Large intestine (tissue), 3 donors: ENCODE measurements around the gene BBOX1. TPM values are rescaled to one million over a fixed set of nuclear protein-coding genes. Genes with fewer than 3 reads are reported as not detected.

ENCODE experiments used
- DNase-seq, 2 donors: peaks; one replicate each; pipeline versions ENCODE4 v3.0.0 to v3.0.0-alpha.2; 2013
- H3K27ac ChIP-seq: one replicate; pipeline ENCODE4 v1.5.1; 2013; ENCODE audit warnings: low read length
- H3K27me3 ChIP-seq: 2 replicates; pipeline ENCODE4 v1.6.1; 2013; ENCODE audit warnings: low read length; ENCODE audit not compliant: control insufficient read depth, insufficient read depth
- H3K36me3 ChIP-seq: 2 replicates; pipeline ENCODE4 v1.6.1; 2013; ENCODE audit warnings: low read length; ENCODE audit not compliant: control insufficient read depth, insufficient read depth
- H3K4me1 ChIP-seq: one replicate; pipeline ENCODE4 v1.6.1; 2013; ENCODE audit warnings: low read length; ENCODE audit not compliant: control insufficient read depth, insufficient read depth
- H3K4me3 ChIP-seq: one replicate; pipeline ENCODE4 v1.5.1; 2013; ENCODE audit warnings: low read length
- H3K9me3 ChIP-seq: one replicate; pipeline ENCODE4 v1.6.1; 2013; ENCODE audit warnings: mild to moderate bottlenecking, low read depth, low read length, moderate library complexity; ENCODE audit not compliant: control insufficient read depth
- WGBS: methylation state at CpG from one replicate; pipeline ENCODE4 v1.1.5; 2013; ENCODE audit warnings: low lambda C conversion rate; ENCODE audit not compliant: insufficient coverage; 5-methylcytosine and 5-hydroxymethylcytosine counted together
- polyA plus RNA-seq: library from polyadenylated mRNA; unstranded; fragments of 120-200 nt; gene quantifications from one replicate; pipeline ENCODE4 v1.2.1, GENCODE V29; 2013

Gene BBOX1
- polyA plus RNA-seq, 1 donor, result 0.96 TPM

- Histone ChIP-seq H3K27ac (no peak overlapping the region), H3K9me3 (no peaks in the 10 kb centered on the region), H3K4me1 (no peaks in the 10 kb centered on the region), H3K4me3 (no peak overlapping the region), H3K27me3 (no peaks in the 10 kb centered on the region), H3K36me3 (no peaks in the 10 kb centered on the region)
- WGBS, result no CpG with 5 or more reads among the region's 2 CpGs
- no peak for DNase-seq
Observed at GRCh38 chr11:27150098-27150497, 109.5 kb downstream of the BBOX1 start.

GRCh38 chr11:27153136-27153535 lies 112.5 kb downstream of the BBOX1 start:
- no CpG with 5 or more reads among the region's 1 CpG for WGBS
- no peak for DNase-seq

DNA sequence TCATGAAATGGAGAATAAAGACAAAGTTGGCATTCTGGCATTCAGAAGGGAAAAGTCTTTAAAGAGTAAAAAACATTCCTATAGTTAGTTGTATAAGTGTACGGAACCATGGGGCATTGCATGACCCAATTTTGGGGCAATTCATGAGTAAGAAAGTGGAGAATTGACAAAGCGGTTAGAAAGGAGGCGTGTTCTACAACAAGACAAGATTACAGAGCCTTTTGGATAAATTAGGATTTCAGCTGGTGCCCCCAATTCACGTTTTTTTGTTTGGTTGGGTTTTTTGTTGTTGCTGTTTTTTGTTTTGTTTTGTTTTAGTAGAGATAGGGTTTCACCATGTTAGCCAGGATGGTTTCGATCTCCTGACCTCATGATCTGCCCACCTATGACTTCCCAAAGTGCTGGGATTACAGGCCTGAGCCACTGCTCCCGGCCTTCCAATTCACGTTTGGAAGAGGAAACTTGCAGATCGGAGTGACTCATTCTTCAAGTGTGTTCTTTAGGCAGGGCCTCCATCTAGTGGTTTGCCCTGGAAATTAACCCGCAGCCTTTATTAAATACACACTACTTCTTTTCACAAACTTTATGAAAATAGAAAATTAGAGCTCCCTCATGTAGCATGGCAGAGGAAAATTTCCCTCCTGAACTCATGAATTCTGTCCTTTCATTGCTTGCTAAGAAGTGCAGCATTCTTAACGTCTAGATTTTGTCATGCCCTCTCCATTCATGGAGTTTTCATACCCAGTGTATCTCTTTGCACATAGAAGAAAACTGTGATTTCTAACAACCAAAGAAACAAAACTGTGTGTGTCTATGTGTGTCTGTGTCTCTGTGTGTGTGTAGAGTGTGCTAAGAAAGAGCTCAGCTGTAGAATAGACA lies 118.1 kb downstream of the BBOX1 start:
- Histone ChIP-seq H3K27ac (no peak overlapping the region), H3K27me3 (no peaks in the 10 kb centered on the region), H3K4me3 (no peak overlapping the region), H3K4me1 (no peaks in the 10 kb centered on the region), H3K36me3 (no peaks in the 10 kb centered on the region), H3K9me3 (no peaks in the 10 kb centered on the region)
- peak; percentile 32 to 54 for DNase-seq
- 80% methylated on average over 3 of the region's 10 CpGs for WGBS

More at GRCh38 chr11:27153136-27153535, 112.5 kb downstream of the BBOX1 start:
- Histone ChIP-seq H3K36me3 (no peaks in the 10 kb centered on the region), H3K4me1 (no peaks in the 10 kb centered on the region), H3K27ac (no peak overlapping the region), H3K27me3 (no peaks in the 10 kb centered on the region), H3K9me3 (no peaks in the 10 kb centered on the region), H3K4me3 (no peak overlapping the region)

DNA sequence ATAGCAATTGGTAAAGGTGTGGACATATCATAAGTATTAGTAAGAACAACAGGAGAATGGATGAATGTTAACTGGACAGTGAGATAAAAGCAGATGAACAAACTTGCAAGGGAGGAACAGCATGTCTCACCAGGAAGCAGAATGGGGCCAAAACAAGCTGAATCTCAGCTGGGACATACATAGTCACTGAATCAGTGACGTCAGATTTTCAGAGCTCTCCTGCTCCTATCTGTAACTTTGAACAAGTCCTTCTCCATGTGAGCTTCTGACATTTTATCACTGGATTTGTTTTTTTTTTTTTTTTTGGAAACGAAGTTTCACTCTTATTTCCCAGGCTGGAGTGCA lies 118.7 kb downstream of the BBOX1 start:
- DNase-seq, result no peak
- 58% methylated on average over 2 of the region's 2 CpGs for WGBS
- Histone ChIP-seq H3K27ac (no peak overlapping the region), H3K4me3 (no peak overlapping the region), H3K9me3 (no peaks in the 10 kb centered on the region), H3K27me3 (no peaks in the 10 kb centered on the region), H3K36me3 (no peaks in the 10 kb centered on the region), H3K4me1 (no peaks in the 10 kb centered on the region)

- Histone ChIP-seq H3K36me3 (no peaks in the 10 kb centered on the region), H3K27ac (no peak overlapping the region), H3K27me3 (no peaks in the 10 kb centered on the region), H3K9me3 (no peaks in the 10 kb centered on the region), H3K4me3 (no peak overlapping the region), H3K4me1 (no peaks in the 10 kb centered on the region)
- no CpG with 5 or more reads among the region's 2 CpGs for WGBS
- DNase-seq, result no peak
Observed at GRCh38 chr11:27161071-27161470, 120.5 kb downstream of the BBOX1 start.

DNA sequence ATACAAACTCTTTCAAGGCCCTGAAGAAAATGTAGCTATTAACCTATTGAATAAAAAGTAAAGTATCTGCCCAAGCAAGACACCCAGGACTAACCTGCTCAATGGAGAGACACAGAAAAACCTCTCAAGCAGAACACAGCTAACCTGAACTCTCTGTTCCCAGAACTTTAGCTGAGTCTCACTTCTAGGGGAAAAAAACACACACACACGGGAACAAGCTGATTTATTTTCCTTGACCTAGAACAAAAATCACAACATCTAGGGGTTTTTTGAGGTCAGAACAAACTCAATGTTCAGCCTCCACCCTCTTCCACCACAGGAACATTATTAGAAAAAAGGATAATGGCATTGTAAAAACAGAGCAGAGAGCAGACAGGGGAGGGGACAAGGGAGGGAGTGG lies 121.6 kb downstream of the BBOX1 start:
- Histone ChIP-seq H3K36me3 (no peaks in the 10 kb centered on the region), H3K4me3 (no peak overlapping the region), H3K4me1 (no peaks in the 10 kb centered on the region), H3K27me3 (no peaks in the 10 kb centered on the region), H3K27ac (no peak overlapping the region), H3K9me3 (no peaks in the 10 kb centered on the region)
- no peak for DNase-seq
- WGBS, result no CpG with 5 or more reads among the region's 1 CpG

GRCh38 chr11:27166130-27166529 lies 125.5 kb downstream of the BBOX1 start:
- H3K36me3 ChIP-seq, result no peaks in the 10 kb centered on the region
- H3K4me1 ChIP-seq, result no peaks in the 10 kb centered on the region
- no peak overlapping the region for H3K4me3 ChIP-seq
- 38% methylated on average over 1 of the region's 2 CpGs for WGBS
- H3K27ac ChIP-seq, result no peak overlapping the region
- no peaks in the 10 kb centered on the region for H3K9me3 ChIP-seq
- DNase-seq, result no peak
- no peaks in the 10 kb centered on the region for H3K27me3 ChIP-seq

GRCh38 chr11:27171376-27171958 lies 130.9 kb downstream of the BBOX1 start:
- no CpG with 5 or more reads among the region's 4 CpGs for WGBS
- no peaks in the 10 kb centered on the region for H3K27me3 ChIP-seq
- no peaks in the 10 kb centered on the region for H3K36me3 ChIP-seq
- H3K9me3 ChIP-seq, result no peaks in the 10 kb centered on the region
- no peak overlapping the region for H3K27ac ChIP-seq
- no peak overlapping the region for H3K4me3 ChIP-seq
- no peaks in the 10 kb centered on the region for H3K4me1 ChIP-seq
- DNase-seq, result no peak

- Histone ChIP-seq H3K27ac (no peak overlapping the region), H3K27me3 (no peaks in the 10 kb centered on the region)
Observed at GRCh38 chr11:27173545-27173944, 132.9 kb downstream of the BBOX1 start.

DNA sequence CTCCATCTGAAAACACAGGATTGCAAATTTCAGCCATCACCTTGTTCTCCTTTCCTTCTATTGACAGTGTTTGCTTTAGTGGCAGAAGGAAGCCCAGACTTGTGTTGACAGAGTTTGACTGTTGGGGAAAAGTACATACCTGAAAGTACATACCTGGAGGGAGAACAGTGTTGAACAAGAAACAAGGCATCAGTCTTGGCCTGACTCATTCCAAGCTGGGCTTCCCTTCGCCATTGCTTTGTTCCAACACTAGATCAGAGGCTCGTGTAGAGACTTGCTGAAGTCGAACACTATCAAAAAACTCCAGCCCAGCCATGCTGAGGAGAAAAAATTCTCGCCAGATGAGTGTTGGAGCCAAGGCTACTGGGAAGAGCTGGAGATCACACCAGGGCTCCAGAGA lies 133.4 kb downstream of the BBOX1 start:
- H3K27me3 ChIP-seq, result no peaks in the 10 kb centered on the region
- no peak for DNase-seq
- no peaks in the 10 kb centered on the region for H3K36me3 ChIP-seq
- H3K27ac ChIP-seq, result no peak overlapping the region
- WGBS, result no CpG with 5 or more reads among the region's 4 CpGs
- no peaks in the 10 kb centered on the region for H3K9me3 ChIP-seq
- H3K4me3 ChIP-seq, result no peak overlapping the region
- no peaks in the 10 kb centered on the region for H3K4me1 ChIP-seq

More at GRCh38 chr11:27173545-27173944, 132.9 kb downstream of the BBOX1 start:
- Histone ChIP-seq H3K9me3 (no peaks in the 10 kb centered on the region), H3K36me3 (no peaks in the 10 kb centered on the region), H3K4me3 (no peak overlapping the region), H3K4me1 (no peaks in the 10 kb centered on the region)
- no CpG with 5 or more reads among the region's 1 CpG for WGBS
- DNase-seq, result no peak
